ENCODE results near the gene BLVRA.

BLVRA gene

GRCh38 chr7:43792471-43793150 lies 34.1 kb downstream of the BLVRA start:
- Histone ChIP-seq H3K79me2 (no peaks in the 10 kb centered on the region), H3K9ac (no peak overlapping the region), H3K27ac (no peak overlapping the region), H3K27me3 (ENCODE audit: control insufficient read depth, insufficient read depth, low read length) (no peaks in the 10 kb centered on the region), H3K4me3 (ENCODE audit: low read depth, low read length) (no peak overlapping the region), H3K9me3 (ENCODE audit: control insufficient read depth, low read length) (no peaks in the 10 kb centered on the region), H3K4me2 (ENCODE audit: low read length) (no peak overlapping the region), H3K36me3 (ENCODE audit: control insufficient read depth, insufficient read depth, low read length) (no peaks in the 10 kb centered on the region), H3K4me1 (no peaks in the 10 kb centered on the region), H2AFZ (no peak overlapping the region)
- TF ChIP-seq, protein P1, sequence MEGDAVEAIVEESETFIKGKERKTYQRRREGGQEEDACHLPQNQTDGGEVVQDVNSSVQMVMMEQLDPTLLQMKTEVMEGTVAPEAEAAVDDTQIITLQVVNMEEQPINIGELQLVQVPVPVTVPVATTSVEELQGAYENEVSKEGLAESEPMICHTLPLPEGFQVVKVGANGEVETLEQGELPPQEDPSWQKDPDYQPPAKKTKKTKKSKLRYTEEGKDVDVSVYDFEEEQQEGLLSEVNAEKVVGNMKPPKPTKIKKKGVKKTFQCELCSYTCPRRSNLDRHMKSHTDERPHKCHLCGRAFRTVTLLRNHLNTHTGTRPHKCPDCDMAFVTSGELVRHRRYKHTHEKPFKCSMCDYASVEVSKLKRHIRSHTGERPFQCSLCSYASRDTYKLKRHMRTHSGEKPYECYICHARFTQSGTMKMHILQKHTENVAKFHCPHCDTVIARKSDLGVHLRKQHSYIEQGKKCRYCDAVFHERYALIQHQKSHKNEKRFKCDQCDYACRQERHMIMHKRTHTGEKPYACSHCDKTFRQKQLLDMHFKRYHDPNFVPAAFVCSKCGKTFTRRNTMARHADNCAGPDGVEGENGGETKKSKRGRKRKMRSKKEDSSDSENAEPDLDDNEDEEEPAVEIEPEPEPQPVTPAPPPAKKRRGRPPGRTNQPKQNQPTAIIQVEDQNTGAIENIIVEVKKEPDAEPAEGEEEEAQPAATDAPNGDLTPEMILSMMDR (IDR thresholded peaks at IDR 0.05), result no peak

- Histone ChIP-seq H3K9ac (no peak overlapping the region), H3K4me1 (no peaks in the 10 kb centered on the region), H2AFZ (no peak overlapping the region), H3K36me3 (ENCODE audit: control insufficient read depth, insufficient read depth, low read length) (no peaks in the 10 kb centered on the region), H3K27me3 (ENCODE audit: control insufficient read depth, insufficient read depth, low read length) (no peaks in the 10 kb centered on the region), H3K4me3 (ENCODE audit: low read depth, low read length) (no peak overlapping the region), H3K27ac (no peak overlapping the region), H3K79me2 (no peaks in the 10 kb centered on the region), H3K4me2 (ENCODE audit: low read length) (no peak overlapping the region), H3K9me3 (ENCODE audit: control insufficient read depth, low read length) (no peaks in the 10 kb centered on the region)
- TF ChIP-seq, protein P1 (IDR thresholded peaks at IDR 0.05), result no peak
Measured at GRCh38 chr7:43799605-43800004, 41.1 kb downstream of the BLVRA start.

- no peak overlapping the region for H3K4me3 ChIP-seq (ENCODE audit: low read depth, low read length)
- no peaks in the 10 kb centered on the region for H3K36me3 ChIP-seq (ENCODE audit: control insufficient read depth, insufficient read depth, low read length)
- H3K27me3 ChIP-seq (ENCODE audit: control insufficient read depth, insufficient read depth, low read length), result no peaks in the 10 kb centered on the region
- TF ChIP-seq, protein P1 (IDR thresholded peaks at IDR 0.05), result no peak
- H3K9me3 ChIP-seq (ENCODE audit: control insufficient read depth, low read length), result no peaks in the 10 kb centered on the region
- H3K9ac ChIP-seq, result no peak overlapping the region
- no peak overlapping the region for H3K4me2 ChIP-seq (ENCODE audit: low read length)
- no peak overlapping the region for H2AFZ ChIP-seq
- no peaks in the 10 kb centered on the region for H3K79me2 ChIP-seq
- H3K4me1 ChIP-seq, result no peaks in the 10 kb centered on the region
- no peak overlapping the region for H3K27ac ChIP-seq
Measured at GRCh38 chr7:43803865-43804264, 45.4 kb downstream of the BLVRA start.

DNA sequence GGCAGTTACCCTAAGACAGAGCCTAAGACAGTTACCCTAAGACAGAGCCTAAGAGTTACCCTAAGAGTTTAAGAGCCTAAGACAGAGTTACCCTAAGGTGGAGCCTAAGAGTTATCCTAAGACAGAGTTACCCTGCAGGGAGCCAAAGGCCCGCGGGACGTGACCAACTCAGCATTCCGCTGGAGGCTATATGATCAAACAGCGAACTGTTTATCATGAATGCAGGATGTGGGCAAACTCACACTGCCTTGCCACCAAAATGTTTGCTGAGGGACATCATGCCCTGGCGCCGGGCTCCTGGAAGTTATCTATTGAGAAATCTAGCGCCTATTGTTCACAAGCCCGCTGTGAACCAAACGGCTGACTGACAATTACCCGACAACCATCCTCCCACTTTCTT lies 49.9 kb downstream of the BLVRA start:
- no peaks in the 10 kb centered on the region for H3K27me3 ChIP-seq (ENCODE audit: control insufficient read depth, insufficient read depth, low read length)
- no peaks in the 10 kb centered on the region for H3K36me3 ChIP-seq (ENCODE audit: control insufficient read depth, insufficient read depth, low read length)
- no peak overlapping the region for H2AFZ ChIP-seq
- no peaks in the 10 kb centered on the region for H3K79me2 ChIP-seq
- H3K9me3 ChIP-seq (ENCODE audit: control insufficient read depth, low read length), result no peaks in the 10 kb centered on the region
- H3K4me2 ChIP-seq (ENCODE audit: low read length), result no peak overlapping the region
- no peak overlapping the region for H3K9ac ChIP-seq
- no peaks in the 10 kb centered on the region for H3K4me1 ChIP-seq
- no peak overlapping the region for H3K27ac ChIP-seq
- TF ChIP-seq, protein P1 (IDR thresholded peaks at IDR 0.05), result no peak
- H3K4me3 ChIP-seq (ENCODE audit: low read depth, low read length), result no peak overlapping the region
